Smooth muscle cell (in vitro differentiated cells): ENCODE data around the gene DDA1. TPM values are rescaled to one million over a fixed set of nuclear protein-coding genes. Genes with fewer than 3 reads are reported as not detected.

Source experiments
- DNase-seq: peaks from one replicate; lab custom pipeline; 2025; ENCODE audit not compliant: unreplicated experiment; lab: John Stamatoyannopoulos, UW
- H2AFZ ChIP-seq: fragments of 200-600 bp; sonication (generic); 2 replicates; pipeline ENCODE4 v1.6.0; 2016; ENCODE audit warnings: antibody characterized with exemption, low read depth, mild to moderate bottlenecking
- H3F3A ChIP-seq: fragments of 200-600 bp; sonication (generic); 2 replicates; pipeline ENCODE4 v1.6.0; 2017; ENCODE audit warnings: antibody characterized with exemption, low read depth
- H3K27ac ChIP-seq: fragments of 200-600 bp; sonication (generic); 2 replicates; pipeline ENCODE4 v1.5.1; 2016; ENCODE audit warnings: low read depth, mild to moderate bottlenecking
- H3K27me3 ChIP-seq: fragments of 200-600 bp; sonication (generic); 2 replicates; pipeline ENCODE4 v1.6.1; 2016; ENCODE audit warnings: low read depth, mild to moderate bottlenecking
- H3K36me3 ChIP-seq: fragments of 200-600 bp; sonication (generic); 2 replicates; pipeline ENCODE4 v1.5.1; 2016; ENCODE audit warnings: low read depth
- H3K4me1 ChIP-seq: fragments of 200-600 bp; sonication (generic); 2 replicates; pipeline ENCODE4 v1.5.1; 2016; ENCODE audit warnings: low read depth
- H3K4me2 ChIP-seq: fragments of 200-600 bp; sonication (generic); 2 replicates; pipeline ENCODE4 v1.6.0; 2016; ENCODE audit warnings: mild to moderate bottlenecking
- H3K4me3 ChIP-seq: fragments of 200-600 bp; sonication (generic); 2 replicates; pipeline ENCODE4 v1.5.1; 2016; ENCODE audit warnings: mild to moderate bottlenecking
- H3K79me2 ChIP-seq: fragments of 200-600 bp; sonication (generic); 2 replicates; pipeline ENCODE4 v1.6.0; 2016; ENCODE audit warnings: low read depth, mild to moderate bottlenecking
- H3K9ac ChIP-seq: fragments of 200-600 bp; sonication (generic); 2 replicates; pipeline ENCODE4 v1.6.0; 2016; ENCODE audit warnings: low read depth
- H3K9me3 ChIP-seq: fragments of 200-600 bp; sonication (generic); replicated peaks from 2 replicates; pipeline ENCODE4 v1.5.1; 2016; ENCODE audit warnings: low read depth
- H4K20me1 ChIP-seq: fragments of 200-600 bp; sonication (generic); 2 replicates; pipeline ENCODE4 v1.6.0; 2016; ENCODE audit warnings: low read depth
- CTCF ChIP-seq: fragments of 200-600 bp; sonication (generic); IDR thresholded peaks from 2 replicates; pipeline ENCODE4 v1.5.1; 2017; ENCODE audit warnings: borderline replicate concordance, mild to moderate bottlenecking, antibody characterized with exemption; ENCODE audit not compliant: insufficient read depth, poor library complexity, severe bottlenecking
- whole genome bisulfite sequencing: methylation state at CpG from one replicate; pipeline ENCODE4 v1.1.7; 2016; ENCODE audit warnings: low lambda C conversion rate; 5-methylcytosine and 5-hydroxymethylcytosine counted together
- polyA plus RNA-seq: library from polyadenylated mRNA; unstranded; fragments of >200 nt; fragmentation: Nextera tagmentation; extraction: Ambion mirVana; gene quantifications from 2 replicates; pipeline ENCODE4 v1.2.1, GENCODE V29; 2016
- total RNA-seq: library from RNA; depleted of rRNA; stranded (reverse); fragments of >200 nt; gene quantifications from 2 replicates; pipeline ENCODE4 v1.2.3, GENCODE V29; 2014

DDA1 gene
- total and polyA plus RNA-seq, 2 experiments from 2014 or later: 26.5 to 51.8 TPM

- H3K36me3 ChIP-seq: no peaks in the 10 kb centered on the region
- H3K27ac ChIP-seq: no peak within 1 kb of the TSS
- H3K4me2 ChIP-seq: peak within 1 kb of the TSS; percentile 94
- no peaks in the 10 kb centered on the region for H3K9me3 ChIP-seq
- peak within 1 kb of the TSS; percentile 87 for H2AFZ ChIP-seq
- WGBS: 4% methylated on average over 51 of the region's 52 CpGs
- no peaks in the 10 kb centered on the region for H4K20me1 ChIP-seq
- peak within 1 kb of the TSS; percentile 68 for H3K9ac ChIP-seq
- DNase-seq: peak; percentile 83
- peaks cover 5% of the 10 kb centered on the region for H3F3A ChIP-seq
- no peaks in the 10 kb centered on the region for H3K79me2 ChIP-seq
- H3K4me3 ChIP-seq: peak within 1 kb of the TSS; percentile 82
- TF ChIP-seq CTCF: peak; percentile 41
- peaks cover 8% of the 10 kb centered on the region for H3K4me1 ChIP-seq
- no peaks in the 10 kb centered on the region for H3K27me3 ChIP-seq
These were observed 6.0 kb upstream of the DDA1 start, which contains the start of gene ABHD8 for GRCh38 chr19:17303167-17303939. TSS of gene ABHD8 (minus strand) at chr19:17303425. CDS start at chr19:17301616, 1,809 bp downstream.

GRCh38 chr19:17303940-17304267, 5.5 kb upstream of the DDA1 start:
- H3K27ac ChIP-seq: no peak overlapping the region
- H3K4me1 ChIP-seq: peaks cover 8% of the 10 kb centered on the region
- H3K9me3 ChIP-seq: no peaks in the 10 kb centered on the region
- H3K36me3 ChIP-seq: no peaks in the 10 kb centered on the region
- no peak for TF ChIP-seq CTCF
- H3K9ac ChIP-seq: no peak overlapping the region
- H3K79me2 ChIP-seq: no peaks in the 10 kb centered on the region
- H4K20me1 ChIP-seq: no peaks in the 10 kb centered on the region
- 79% methylated on average over 12 of the region's 12 CpGs for WGBS
- no peak overlapping the region for H2AFZ ChIP-seq
- peak overlapping the region; percentile 94 for H3K4me2 ChIP-seq
- peaks cover 5% of the 10 kb centered on the region for H3F3A ChIP-seq
- H3K4me3 ChIP-seq: no peak overlapping the region
- no peak for DNase-seq
- no peaks in the 10 kb centered on the region for H3K27me3 ChIP-seq

- Histone ChIP-seq H3F3A (peaks cover 5% of the 10 kb centered on the region), H3K79me2 (peaks cover 2% of the 10 kb centered on the region), H2AFZ (no peak overlapping the region), H3K36me3 (no peaks in the 10 kb centered on the region), H3K9me3 (no peaks in the 10 kb centered on the region), H3K4me2 (peak overlapping the region; percentile 85), H3K4me3 (peak overlapping the region; percentile 68), H4K20me1 (no peaks in the 10 kb centered on the region), H3K27ac (peak overlapping the region; percentile 18), H3K4me1 (peaks cover 8% of the 10 kb centered on the region), H3K9ac (no peak overlapping the region), H3K27me3 (no peaks in the 10 kb centered on the region)
- no peak for TF ChIP-seq CTCF
- no peak for DNase-seq
- WGBS: 80% methylated on average over 12 of the region's 12 CpGs
These were observed 4.8 kb upstream of the DDA1 start for GRCh38 chr19:17304386-17305215.
